NB4 (cell line): ENCODE measurements around the gene SPAG4.

Source experiments
- DNase-seq: peaks from one replicate; pipeline ENCODE4 v3.0.0; 2010; ENCODE audit warnings: low read depth
- H3K4me3 ChIP-seq: one replicate; pipeline ENCODE4 v1.5.1; 2011; ENCODE audit warnings: mild to moderate bottlenecking, low read depth, low read length, moderate library complexity
- CTCF ChIP-seq: IDR thresholded peaks from one replicate; pipeline ENCODE4 v1.5.1; 2012; ENCODE audit warnings: low read depth, low read length
- MAX ChIP-seq: IDR thresholded peaks from 2 replicates; pipeline ENCODE4 v1.6.1; 2011; ENCODE audit warnings: low read depth, low read length
- MYC ChIP-seq: IDR thresholded peaks from 2 replicates; pipeline ENCODE4 v1.6.1; 2011; ENCODE audit warnings: low read depth, low read length
- POLR2A ChIP-seq: IDR thresholded peaks from 2 replicates; pipeline ENCODE4 v1.6.1; 2011; ENCODE audit warnings: mild to moderate bottlenecking; ENCODE audit not compliant: insufficient read length; ENCODE audit errors: extremely low read depth

Gene SPAG4

GRCh38 chr20:35583636-35584560 is 31.7 kb upstream of the SPAG4 start:
- DNase-seq, result no peak
- TF ChIP-seq MAX (no peak), POLR2A (no peak), CTCF (no peak), MYC (no peak)

GRCh38 chr20:35586751-35587425 is 28.7 kb upstream of the SPAG4 start:
- H3K4me3 ChIP-seq, result no peak overlapping the region
- TF ChIP-seq MAX (no peak), MYC (no peak), POLR2A (no peak), CTCF (no peak)
- DNase-seq, result no peak

More at GRCh38 chr20:35583636-35584560, 31.7 kb upstream of the SPAG4 start:
- no peak overlapping the region for H3K4me3 ChIP-seq

GRCh38 chr20:35587436-35587835 is 28.2 kb upstream of the SPAG4 start:
- no peak for TF ChIP-seq POLR2A
- TF ChIP-seq CTCF, result no peak
- TF ChIP-seq MAX, result no peak
- TF ChIP-seq MYC, result no peak
- no peak for DNase-seq
- H3K4me3 ChIP-seq, result no peak overlapping the region

- no peak for DNase-seq
- TF ChIP-seq MAX (no peak), POLR2A (no peak), CTCF (no peak), MYC (no peak)
- H3K4me3 ChIP-seq, result no peak overlapping the region
Observed at GRCh38 chr20:35588397-35588796, 27.2 kb upstream of the SPAG4 start.

- no peak for TF ChIP-seq MAX
- no peak for TF ChIP-seq CTCF
- TF ChIP-seq POLR2A, result no peak
- H3K4me3 ChIP-seq, result no peak overlapping the region
- DNase-seq, result no peak
Observed at GRCh38 chr20:35592339-35592974, 23.2 kb upstream of the SPAG4 start.
